ENCODE data around the gene DECR2. TPM values are rescaled to one million over a fixed set of nuclear protein-coding genes. Genes with fewer than 3 reads are reported as not detected.
A peak's percentile ranks its signal among the peaks of the same experiment; 100 is the strongest.

DECR2 gene
- total and polyA plus RNA-seq, 9 of the 15 experiments (the other 6 are each of a cell fraction or from before 2014, with no cell fraction given) = 1.0 to 31.9 (median 10.3) TPM

DNA sequence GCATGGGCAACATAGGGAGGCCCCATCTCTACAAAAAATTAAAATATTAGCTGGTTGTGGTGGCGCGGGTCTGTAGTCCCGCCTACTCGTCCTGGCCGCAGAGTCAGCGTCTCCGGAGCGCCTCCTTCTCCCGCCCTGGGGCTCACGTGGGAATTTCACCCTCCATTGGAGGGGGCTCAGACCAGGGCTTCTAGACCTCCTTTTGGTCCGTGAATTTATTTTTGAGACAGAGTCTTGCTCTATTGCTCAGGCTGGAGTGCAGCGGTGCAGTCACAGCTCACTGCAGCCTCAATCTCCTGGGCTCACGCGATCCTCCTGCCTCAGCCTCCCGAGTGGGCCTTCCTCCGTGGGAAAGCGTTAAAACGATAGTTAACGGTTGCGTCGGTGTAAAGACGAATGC, 5.1 kb upstream of the DECR2 start (continued):
- no peak; the same call in 1 of the 2 replicates for TF ChIP-seq VEZF1 (CRISPR knock-in tag; IDR thresholded peaks at IDR 0.05)
- TF ChIP-seq, protein P1, sequence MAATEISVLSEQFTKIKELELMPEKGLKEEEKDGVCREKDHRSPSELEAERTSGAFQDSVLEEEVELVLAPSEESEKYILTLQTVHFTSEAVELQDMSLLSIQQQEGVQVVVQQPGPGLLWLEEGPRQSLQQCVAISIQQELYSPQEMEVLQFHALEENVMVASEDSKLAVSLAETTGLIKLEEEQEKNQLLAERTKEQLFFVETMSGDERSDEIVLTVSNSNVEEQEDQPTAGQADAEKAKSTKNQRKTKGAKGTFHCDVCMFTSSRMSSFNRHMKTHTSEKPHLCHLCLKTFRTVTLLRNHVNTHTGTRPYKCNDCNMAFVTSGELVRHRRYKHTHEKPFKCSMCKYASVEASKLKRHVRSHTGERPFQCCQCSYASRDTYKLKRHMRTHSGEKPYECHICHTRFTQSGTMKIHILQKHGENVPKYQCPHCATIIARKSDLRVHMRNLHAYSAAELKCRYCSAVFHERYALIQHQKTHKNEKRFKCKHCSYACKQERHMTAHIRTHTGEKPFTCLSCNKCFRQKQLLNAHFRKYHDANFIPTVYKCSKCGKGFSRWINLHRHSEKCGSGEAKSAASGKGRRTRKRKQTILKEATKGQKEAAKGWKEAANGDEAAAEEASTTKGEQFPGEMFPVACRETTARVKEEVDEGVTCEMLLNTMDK (IDR thresholded peaks at IDR 0.05; ENCODE audit: borderline replicate concordance, insufficient read depth, low read depth, low read length, poor library complexity, severe bottlenecking) = no peak
- no peak for TF ChIP-seq SP1 (CRISPR knock-in tag; IDR thresholded peaks at IDR 0.05)
- TF ChIP-seq HLTF (IDR thresholded peaks at IDR 0.05) = no peak
- peak; percentile 8; the same call in 1 of the 2 replicates for TF ChIP-seq SMAD4 (CRISPR knock-in tag; conservative IDR thresholded peaks at IDR 0.05)
- TF ChIP-seq MEIS2 (IDR thresholded peaks at IDR 0.05; ENCODE audit: partially characterized antibody) = no peak
- TF ChIP-seq BRD9 (IDR thresholded peaks at IDR 0.05; ENCODE audit: low read depth, partially characterized antibody) = no peak
- TF ChIP-seq SIN3A (IDR thresholded peaks at IDR 0.05; ENCODE audit: borderline replicate concordance in 2 of 2, control insufficient read depth in 1 of 2, low read depth in 2 of 2, low read length in 2 of 2) = no peak
- TF ChIP-seq KLF16 (IDR thresholded peaks at IDR 0.05) = no peak
- TF ChIP-seq ARHGAP35 (IDR thresholded peaks at IDR 0.05; ENCODE audit: partially characterized antibody) = no peak
- peak; percentile 82 for TF ChIP-seq BCOR (IDR thresholded peaks at IDR 0.05)
- TF ChIP-seq ZNF165 (CRISPR knock-in tag; IDR thresholded peaks at IDR 0.05; ENCODE audit: borderline replicate concordance) = no peak
- TF ChIP-seq KLF1 (tag; IDR thresholded peaks at IDR 0.05) = no peak
- TF ChIP-seq ASH1L (IDR thresholded peaks at IDR 0.05; ENCODE audit: borderline replicate concordance, low read depth, partially characterized antibody) = no peak
- peak; percentile 60; the same call in 1 of the 2 replicates for TF ChIP-seq GATAD2B (IDR thresholded peaks at IDR 0.05; ENCODE audit: borderline replicate concordance)

Data from K562 (cell line).